Kidney epithelial cell (primary cell): ENCODE measurements around the gene ZNF627. TPM values are rescaled to one million over a fixed set of nuclear protein-coding genes. Genes with fewer than 3 reads are reported as not detected.

ENCODE experiments used
- DNase-seq: peaks from one replicate; pipeline ENCODE4 v3.0.0-alpha.2; 2010; ENCODE audit warnings: low read depth
- H3K27me3 ChIP-seq: 2 replicates; pipeline ENCODE4 v1.6.0; 2011; ENCODE audit warnings: low read length; ENCODE audit not compliant: control insufficient read depth, insufficient read depth
- H3K36me3 ChIP-seq: 2 replicates; pipeline ENCODE4 v1.5.1; 2011; ENCODE audit warnings: low read length; ENCODE audit not compliant: control insufficient read depth, insufficient read depth
- H3K4me3 ChIP-seq: 2 replicates; pipeline ENCODE4 v1.5.1; 2011; ENCODE audit warnings: low read depth, mild to moderate bottlenecking, control low read depth, low read length
- total RNA-seq: library from RNA; depleted of rRNA; stranded (reverse); fragments of >200 nt; gene quantifications from 2 replicates; pipeline ENCODE4 v1.2.3, GENCODE V29; 2015
- TF ChIP-seq, protein P1 (sequence below): IDR thresholded peaks from 2 replicates; pipeline ENCODE4 v1.5.1; 2011; ENCODE audit warnings: mild to moderate bottlenecking, moderate library complexity, low read length, control low read depth, inconsistent platforms; ENCODE audit not compliant: insufficient read depth, poor library complexity, severe bottlenecking

Gene ZNF627
- total RNA-seq, 1 donor from 2014 or later = 23.1 TPM

DNA sequence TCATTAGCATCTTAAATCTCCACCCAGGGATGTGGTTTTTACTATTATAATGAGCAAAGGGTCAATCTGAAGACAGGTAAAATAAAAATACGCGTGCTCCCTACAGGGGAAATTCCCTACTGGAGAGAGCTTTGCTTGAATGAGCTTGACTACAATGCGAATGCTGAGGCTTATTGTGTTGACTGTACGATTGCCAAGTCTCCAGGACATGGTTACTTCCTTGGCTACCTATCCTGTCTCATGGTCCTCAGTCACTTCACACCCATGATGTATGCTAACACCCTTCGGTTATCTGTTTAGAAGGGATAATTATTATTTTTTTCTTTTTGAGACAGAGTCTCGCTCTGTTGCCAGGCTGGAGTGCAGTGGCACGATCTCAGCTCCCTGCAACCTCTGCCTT is 61.7 kb downstream of the ZNF627 start:
- H3K27me3 ChIP-seq = no peaks in the 10 kb centered on the region
- H3K36me3 ChIP-seq = no peaks in the 10 kb centered on the region
- TF ChIP-seq, protein P1, sequence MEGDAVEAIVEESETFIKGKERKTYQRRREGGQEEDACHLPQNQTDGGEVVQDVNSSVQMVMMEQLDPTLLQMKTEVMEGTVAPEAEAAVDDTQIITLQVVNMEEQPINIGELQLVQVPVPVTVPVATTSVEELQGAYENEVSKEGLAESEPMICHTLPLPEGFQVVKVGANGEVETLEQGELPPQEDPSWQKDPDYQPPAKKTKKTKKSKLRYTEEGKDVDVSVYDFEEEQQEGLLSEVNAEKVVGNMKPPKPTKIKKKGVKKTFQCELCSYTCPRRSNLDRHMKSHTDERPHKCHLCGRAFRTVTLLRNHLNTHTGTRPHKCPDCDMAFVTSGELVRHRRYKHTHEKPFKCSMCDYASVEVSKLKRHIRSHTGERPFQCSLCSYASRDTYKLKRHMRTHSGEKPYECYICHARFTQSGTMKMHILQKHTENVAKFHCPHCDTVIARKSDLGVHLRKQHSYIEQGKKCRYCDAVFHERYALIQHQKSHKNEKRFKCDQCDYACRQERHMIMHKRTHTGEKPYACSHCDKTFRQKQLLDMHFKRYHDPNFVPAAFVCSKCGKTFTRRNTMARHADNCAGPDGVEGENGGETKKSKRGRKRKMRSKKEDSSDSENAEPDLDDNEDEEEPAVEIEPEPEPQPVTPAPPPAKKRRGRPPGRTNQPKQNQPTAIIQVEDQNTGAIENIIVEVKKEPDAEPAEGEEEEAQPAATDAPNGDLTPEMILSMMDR = no peak
- no peak overlapping the region for H3K4me3 ChIP-seq
- DNase-seq = no peak

DNA sequence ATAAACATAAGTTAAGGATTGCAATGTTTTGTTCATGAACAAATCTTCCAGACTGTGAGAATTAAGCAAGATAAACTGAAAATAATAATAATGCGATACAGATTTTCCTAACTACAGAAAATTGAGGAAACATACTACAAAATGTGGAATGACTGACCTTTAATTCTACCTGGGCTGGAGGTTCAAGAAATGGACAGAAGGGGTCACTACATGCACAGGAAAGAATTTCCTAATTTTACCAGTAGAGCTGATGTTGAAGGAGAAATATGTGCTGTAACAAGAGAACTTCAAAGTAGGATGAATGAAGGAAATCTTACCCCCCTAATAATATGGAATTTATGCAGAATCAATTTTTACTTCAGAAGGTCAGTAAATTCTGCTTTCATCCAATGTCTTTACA is 62.3 kb downstream of the ZNF627 start:
- Histone ChIP-seq H3K27me3 (no peaks in the 10 kb centered on the region), H3K4me3 (no peak overlapping the region), H3K36me3 (no peaks in the 10 kb centered on the region)
- TF ChIP-seq, protein P1 = no peak
- DNase-seq = no peak

DNA sequence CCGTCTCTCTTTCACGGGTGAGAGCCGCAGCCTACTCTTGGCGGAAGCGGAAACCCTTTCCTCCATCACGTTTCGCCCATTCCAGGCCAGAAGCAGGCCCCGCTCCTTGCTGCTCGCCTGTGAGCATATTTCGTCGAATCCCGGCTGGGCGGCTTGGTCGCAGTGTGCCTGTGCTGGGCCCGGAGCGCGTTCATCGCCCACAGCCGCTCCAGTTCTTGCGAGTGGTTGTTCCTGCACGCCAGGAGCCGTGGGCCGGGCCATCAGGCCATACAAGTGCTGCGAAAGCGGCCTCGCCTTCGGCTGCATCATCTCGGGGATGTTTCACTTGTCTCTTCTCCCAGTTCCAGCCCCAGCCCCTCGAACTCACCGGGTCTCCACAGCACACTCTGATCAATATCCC is 65.0 kb downstream of the ZNF627 start:
- TF ChIP-seq, protein P1 = no peak
- H3K27me3 ChIP-seq = no peaks in the 10 kb centered on the region
- H3K4me3 ChIP-seq = no peak overlapping the region
- no peaks in the 10 kb centered on the region for H3K36me3 ChIP-seq
- no peak for DNase-seq

DNA sequence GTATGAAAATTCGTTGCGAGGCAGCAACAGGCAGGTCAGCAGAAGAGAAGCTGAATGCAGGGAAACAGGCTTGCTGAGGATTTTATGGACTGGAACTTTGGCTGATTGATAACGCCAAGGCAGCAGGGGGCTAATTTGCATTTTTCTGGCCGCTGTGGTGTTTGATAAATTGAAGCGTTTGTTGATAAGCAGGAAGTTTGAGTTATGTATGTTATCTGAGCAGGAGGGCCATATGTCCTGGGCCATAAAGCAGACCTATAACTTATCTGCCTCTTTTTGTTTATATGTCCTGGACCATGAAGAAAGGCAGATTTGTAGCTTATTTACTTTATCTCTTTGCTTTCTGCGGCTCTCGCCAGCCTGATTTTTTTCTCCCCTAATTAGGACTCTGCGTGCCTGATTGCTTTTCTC is 65.9 kb downstream of the ZNF627 start:
- no peak for DNase-seq
- Histone ChIP-seq H3K4me3 (no peak overlapping the region), H3K36me3 (no peaks in the 10 kb centered on the region), H3K27me3 (no peaks in the 10 kb centered on the region)
- TF ChIP-seq, protein P1 = no peak

Other genes with a start within 250 kb of the ZNF627 start
- 6.7 and 14.0 TPM in 2 replicates for gene PLPPR2, start 242.1 kb upstream of the ZNF627 start, total RNA-seq
- 2.9 and 4.0 TPM in 2 replicates for gene SWSAP1, start 222.8 kb upstream of the ZNF627 start, total RNA-seq
- gene EPOR, start 213.2 kb upstream of the ZNF627 start, total RNA-seq = 3.0 and 4.4 TPM in 2 replicates
- 10.2 and 18.1 TPM in 2 replicates for gene RGL3, start 178.2 kb upstream of the ZNF627 start, total RNA-seq
- 0.07 and 0.29 TPM in 2 replicates for gene ODAD3, start 162.4 kb upstream of the ZNF627 start, total RNA-seq
- 269 TPM in 2 replicates for gene PRKCSH, start 161.8 kb upstream of the ZNF627 start, total RNA-seq
- not detected in 2 replicates for gene ELAVL3, start 116.4 kb upstream of the ZNF627 start, total RNA-seq
- 6.6 and 20.5 TPM in 2 replicates for gene ZNF653, start 91.6 kb upstream of the ZNF627 start, total RNA-seq
- 37.4 and 40.0 TPM in 2 replicates for gene ECSIT, start 68.3 kb upstream of the ZNF627 start, total RNA-seq
- gene CNN1, start 58.6 kb upstream of the ZNF627 start, total RNA-seq = 11.8 and 14.5 TPM in 2 replicates
- 67.3 and 69.6 TPM in 2 replicates for gene ELOF1, start 38.3 kb upstream of the ZNF627 start, total RNA-seq
- gene ACP5, start 19.8 kb upstream of the ZNF627 start, total RNA-seq = 23.4 and 24.8 TPM in 2 replicates
- 4.0 and 6.0 TPM in 2 replicates for gene ZNF823, start 141.5 kb downstream of the ZNF627 start, total RNA-seq
- gene ZNF441, start 169.5 kb downstream of the ZNF627 start, total RNA-seq = 3.4 and 5.1 TPM in 2 replicates
- gene ZNF491, start 201.0 kb downstream of the ZNF627 start, total RNA-seq = 0.48 and 4.6 TPM in 2 replicates
- 5.1 and 5.2 TPM in 2 replicates for gene ZNF440, start 216.8 kb downstream of the ZNF627 start, total RNA-seq